ENCODE measurements around the gene PGD. TPM values are rescaled to one million over a fixed set of nuclear protein-coding genes. Genes with fewer than 3 reads are reported as not detected.

PGD gene
- total and polyA plus RNA-seq, 2 of the 13 experiments (the other 11 are each of a cell fraction or from before 2014, with no cell fraction given) = 64.8 to 210 TPM

- 0 out of 2 replicates have a peak, but pooled peaks have one; percentile 51 for TF ChIP-seq ZBTB26 (CRISPR knock-in tag; IDR thresholded peaks at IDR 0.05; ENCODE audit: borderline replicate concordance)
- TF ChIP-seq HBP1 (CRISPR knock-in tag; IDR thresholded peaks at IDR 0.05; ENCODE audit: low read depth) = peak; percentile 68; the same call in 1 of the 2 replicates
- TF ChIP-seq RBFOX2 (IDR thresholded peaks at IDR 0.05; ENCODE audit: low read depth, low read length) = peak; percentile 98
- TF ChIP-seq ZNF18 (CRISPR knock-in tag; IDR thresholded peaks at IDR 0.05; ENCODE audit: insufficient replicate concordance) = peak; percentile 73
- no peak; the same call in 1 of the 2 replicates for TF ChIP-seq ISX (CRISPR knock-in tag; conservative IDR thresholded peaks at IDR 0.05)
- TF ChIP-seq ZNF430 (CRISPR knock-in tag; IDR thresholded peaks at IDR 0.05) = peak; percentile 49; the same call in 1 of the 2 replicates
- TF ChIP-seq FOXK2 (IDR thresholded peaks at IDR 0.05) = no peak
- TF ChIP-seq SNRNP70 (IDR thresholded peaks at IDR 0.05; ENCODE audit: low read depth, low read length) = no peak
- TF ChIP-seq ZSCAN5A (CRISPR knock-in tag; IDR thresholded peaks at IDR 0.05; ENCODE audit: borderline replicate concordance) = 0 out of 2 replicates have a peak, but pooled peaks have one; percentile 28
- peak; percentile 31 for TF ChIP-seq ZNF883 (CRISPR knock-in tag; IDR thresholded peaks at IDR 0.05; ENCODE audit: not compliant biosample characterization)
- TF ChIP-seq ZHX2 (IDR thresholded peaks at IDR 0.05; ENCODE audit: low read depth) = peak; percentile 76
- peak; percentile 90 for TF ChIP-seq ZHX2 (CRISPR knock-in tag; IDR thresholded peaks at IDR 0.05; ENCODE audit: borderline replicate concordance)
- peak; percentile 30; the same call in 1 of the 2 replicates for TF ChIP-seq TEAD2 (CRISPR knock-in tag; IDR thresholded peaks at IDR 0.05)
- peak; percentile 27; the same call in 1 of the 2 replicates for TF ChIP-seq ZNF367 (CRISPR knock-in tag; IDR thresholded peaks at IDR 0.05; ENCODE audit: borderline replicate concordance)
- peak; percentile 93 for TF ChIP-seq ZNF709 (CRISPR knock-in tag; IDR thresholded peaks at IDR 0.05)
These were observed at the start of gene PGD (continued) for GRCh38 chr1:10398734-10399443.
